Measurements from ENCODE around the gene SLC27A3. TPM values are rescaled to one million over a fixed set of nuclear protein-coding genes. Genes with fewer than 3 reads are reported as not detected.

The SLC27A3 gene
- total and polyA plus RNA-seq, 2 of the 8 experiments (the other 6 are each of a cell fraction or from before 2014, with no cell fraction given) = 39.1 to 40.1 TPM

DNA sequence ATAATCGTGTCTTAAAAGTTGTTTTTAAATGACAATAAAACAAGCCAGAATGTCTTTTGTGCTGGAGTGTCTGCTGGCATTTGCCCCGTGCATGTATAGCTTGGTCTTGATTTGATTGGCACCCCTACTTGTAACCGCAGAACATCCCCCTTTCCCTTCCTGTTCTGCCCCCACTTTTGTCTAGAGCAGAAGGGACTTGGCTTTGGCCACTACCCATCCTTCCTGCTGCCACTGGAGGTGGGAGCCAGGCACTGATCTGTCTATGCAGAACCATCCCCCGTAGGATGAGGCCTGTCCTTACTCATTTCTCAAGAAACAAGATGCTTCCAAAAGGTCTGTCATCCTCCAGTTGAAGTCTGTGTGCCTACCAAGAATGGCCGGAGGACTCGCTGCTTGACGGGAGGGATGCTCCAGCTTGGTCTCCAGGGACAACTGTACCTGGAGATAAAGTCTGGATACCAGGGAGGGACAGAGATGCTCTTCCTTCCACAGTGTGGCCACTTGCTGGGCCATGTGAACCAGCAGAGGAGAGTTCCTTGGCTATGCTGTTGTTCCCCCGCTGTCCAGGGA, 1.1 kb upstream of the SLC27A3 start:
- no peaks in the 10 kb centered on the region; a peak in 1 of 4 replicates for H3K79me2 ChIP-seq (ENCODE audit: control insufficient read depth in 1 of 2, insufficient read depth in 2 of 2, low read length in 2 of 2)
- H3K14ac ChIP-seq (ENCODE audit: insufficient read length) = no peak overlapping the region
- H3K4ac ChIP-seq (replicated peaks; ENCODE audit: insufficient read length, low read depth, low read length) = peak overlapping the region; percentile 3
- no peak overlapping the region for H2BK5ac ChIP-seq (ENCODE audit: low read depth, low read length)
- no peak overlapping the region for H2AK5ac ChIP-seq (ENCODE audit: low read depth, low read length)
- H4K20me1 ChIP-seq (replicated peaks in 1 of 2; ENCODE audit: control insufficient read depth in 1 of 2, insufficient read depth in 2 of 2, low read length in 2 of 2) = no peaks in the 10 kb centered on the region
- H3K27me3 ChIP-seq (replicated peaks in 1 of 4; ENCODE audit: control insufficient read depth in 3 of 4, extremely low read depth in 1 of 4, insufficient read depth in 3 of 4, low read length in 3 of 4) = no peaks in the 10 kb centered on the region; a peak in 1 of 7 replicates
- 87% methylated on average over 8 of the region's 8 CpGs; no CpG with 5 or more reads in 1 of the 2 experiments for WGBS, 2 experiments (ENCODE audit: extremely low coverage in 1 of 2, insufficient coverage in 1 of 2, insufficient read length in 1 of 2, insufficient replicate concordance in 2 of 2, low coverage in 1 of 2, low lambda C conversion rate in 2 of 2, missing lambda C conversion rate in 1 of 2)
- H3K36me3 ChIP-seq (ENCODE audit: control insufficient read depth in 2 of 4, insufficient read depth in 4 of 4, low read length in 3 of 4) = peaks cover 7 to 37% (median 14%) of the 10 kb centered on the region in 4 experiments; a peak in 4 of 8 replicates
- H3K23me2 ChIP-seq (ENCODE audit: low read depth, low read length) = peaks cover 11% of the 10 kb centered on the region
- TF ChIP-seq RFX5 (IDR thresholded peaks at IDR 0.05; ENCODE audit: borderline replicate concordance, low read depth, low read length) = no peak
- TF ChIP-seq POLR2A (IDR thresholded peaks at IDR 0.05; ENCODE audit: control extremely low read depth in 1 of 2, low read depth in 2 of 2, low read length in 2 of 2) = 0 out of 3 replicates have a peak, but pooled peaks of 1 of the 2 experiments have one; percentile 14
- H4K5ac ChIP-seq (ENCODE audit: insufficient read length, low read depth, low read length) = no peak overlapping the region
- ChIA-PET CTCF (ENCODE audit: partially characterized antibody) (interaction anchor here (0.7 to 12.1 kb wide), 6 partner anchors 10 to 185 kb away, joined by 3 to 172 read pairs (median 4); partner anchors contain the start of genes ILF2 and NPR1), POLR2A (ENCODE audit: partially characterized antibody) (interaction anchor here (0.7 to 6.3 kb wide), 10 partner anchors 8 to 218 kb away, joined by 3 to 53 read pairs (median 4); partner anchors contain the start of gene RPS27)
- peak overlapping the region; percentile 85 to 87; a peak in 3 of 4 replicates for H3K4me2 ChIP-seq (ENCODE audit: insufficient read depth in 1 of 2, low read depth in 2 of 2, low read length in 2 of 2)
- H3K56ac ChIP-seq (replicated peaks; ENCODE audit: insufficient read length, low read depth, low read length) = no peak overlapping the region
- H3K18ac ChIP-seq (ENCODE audit: extremely low read depth, low read length) = no peak overlapping the region
- 0 out of 2 replicates have a peak overlapping the region, but pooled peaks have one; percentile 32 for H2BK20ac ChIP-seq (ENCODE audit: low read length)
- no peak overlapping the region for H3K27ac ChIP-seq (ENCODE audit: low read depth, low read length)
- no peak overlapping the region for H3K9ac ChIP-seq (replicated peaks in 1 of 4; ENCODE audit: extremely low read depth in 1 of 4, low read depth in 3 of 4, low read length in 3 of 4)
- H4K8ac ChIP-seq (ENCODE audit: extremely low read depth, insufficient read depth, low read length) = no peak overlapping the region
- H3K4me1 ChIP-seq (replicated peaks in 1 of 4; ENCODE audit: control insufficient read depth in 3 of 4, insufficient read depth in 4 of 4, low read length in 3 of 4) = peaks cover 0 to 20% (median 11%) of the 10 kb centered on the region in 4 experiments; a peak in 6 of 7 replicates
- FAIRE-seq (no peak), DNase-seq (ENCODE audit: low read depth in 1 of 2, low spot score in 2 of 2) (no peak)
- no peak overlapping the region for H2BK12ac ChIP-seq (ENCODE audit: low read depth, low read length)
- H3K79me1 ChIP-seq (ENCODE audit: low read depth, low read length) = peaks cover 5% of the 10 kb centered on the region; the same call in 1 of the 2 replicates
- H3K9me3 ChIP-seq (ENCODE audit: insufficient read depth in 2 of 2, low read depth in 1 of 2, low read length in 1 of 2) = no peaks in the 10 kb centered on the region
- no peak overlapping the region for H3K4me3 ChIP-seq (ENCODE audit: extremely low read depth in 1 of 4, insufficient read depth in 2 of 4, low read depth in 3 of 4, low read length in 4 of 4)
- no peak overlapping the region for H4K91ac ChIP-seq (replicated peaks; ENCODE audit: insufficient read length, low read length)
- no peak overlapping the region for H3K23ac ChIP-seq (ENCODE audit: insufficient read length)
- no peak overlapping the region for H2BK120ac ChIP-seq (replicated peaks; ENCODE audit: low read depth, low read length)
- H2AFZ ChIP-seq (ENCODE audit: low read length) = no peak overlapping the region
- H2BK15ac ChIP-seq (ENCODE audit: low read length) = no peak overlapping the region

All from H1 (cell line).